ENCODE measurements around the gene ZBTB7C. TPM values are rescaled to one million over a fixed set of nuclear protein-coding genes. Genes with fewer than 3 reads are reported as not detected.

ZBTB7C gene
- total RNA-seq, 1 experiment from 2014 or later, result 0.33 TPM

DNA sequence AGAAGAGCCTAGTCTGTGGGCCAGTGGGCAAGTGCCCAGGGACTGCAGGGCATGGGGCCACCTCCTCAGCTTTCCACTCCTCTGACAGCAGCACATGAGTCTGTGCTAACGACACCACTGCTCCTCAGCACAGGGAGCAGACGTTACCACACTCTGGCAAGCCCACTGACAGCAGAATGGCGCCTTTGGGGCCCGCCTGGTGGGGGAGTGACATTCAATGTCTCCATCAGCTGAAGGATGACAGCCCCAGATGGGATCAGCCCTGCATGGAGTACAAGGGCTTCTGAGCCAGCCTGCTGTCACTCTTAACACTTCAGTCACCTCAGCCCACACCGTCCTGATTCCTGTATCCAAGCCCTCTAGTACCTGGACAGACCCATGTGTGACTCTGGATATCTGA is 329.3 kb downstream of the ZBTB7C start:
- Histone ChIP-seq H3K4me2 (ENCODE audit: insufficient read depth, insufficient read length, low read length) (no peak overlapping the region), H2BK20ac (ENCODE audit: low read depth, low read length, poor library complexity, severe bottlenecking) (no peak overlapping the region), H2AFZ (ENCODE audit: low read length) (no peak overlapping the region), H2BK5ac (ENCODE audit: insufficient read length, low read length) (no peak overlapping the region), H4K20me1 (ENCODE audit: control insufficient read depth, insufficient read depth, insufficient read length) (no peaks in the 10 kb centered on the region), H3K9me3 (ENCODE audit: control insufficient read depth, low read depth, low read length) (no peaks in the 10 kb centered on the region), H3K4ac (ENCODE audit: low read depth, low read length) (no peak overlapping the region), H3K56ac (ENCODE audit: insufficient read length, low read depth, low read length) (no peak overlapping the region), H3K79me1 (ENCODE audit: insufficient read depth, low read depth, low read length, poor library complexity, severe bottlenecking) (no peaks in the 10 kb centered on the region), H3K18ac (ENCODE audit: insufficient read length, low read depth, low read length) (no peak overlapping the region), H3T11ph (ENCODE audit: low read length) (no peak overlapping the region), H3K9ac (ENCODE audit: extremely low read depth, insufficient read length, low read length) (no peak overlapping the region), H2BK120ac (ENCODE audit: low read depth, low read length, poor library complexity, severe bottlenecking) (no peak overlapping the region), H3K79me2 (ENCODE audit: insufficient read depth, low read length) (no peaks in the 10 kb centered on the region), H3K27ac (ENCODE audit: insufficient read length, low read depth, low read length) (no peak overlapping the region), H3K27me3 (ENCODE audit: insufficient read depth, low read length) (no peaks in the 10 kb centered on the region), H4K5ac (ENCODE audit: insufficient read length, low read depth, low read length) (no peak overlapping the region), H2AK5ac (ENCODE audit: insufficient read length, low read length) (no peak overlapping the region), H4K91ac (ENCODE audit: insufficient read length, low read depth, low read length) (no peak overlapping the region), H3K14ac (ENCODE audit: insufficient read depth, low read length) (no peak overlapping the region), H3K4me1 (ENCODE audit: insufficient read depth, low read length) (peaks cover 6% of the 10 kb centered on the region; the same call in 1 of the 2 replicates), H2BK15ac (ENCODE audit: low read depth, low read length) (no peak overlapping the region), H2BK12ac (ENCODE audit: insufficient read length, low read depth, low read length) (no peak overlapping the region), H3K23ac (ENCODE audit: insufficient read length, low read depth, low read length) (no peak overlapping the region), H3K23me2 (ENCODE audit: insufficient read length, low read depth, low read length, poor library complexity, severe bottlenecking) (no peaks in the 10 kb centered on the region), H4K8ac (replicated peaks; ENCODE audit: insufficient read length, low read depth, low read length) (no peak overlapping the region)
- Mint-ChIP-seq H3K9me3 (no peaks in the 10 kb centered on the region; a peak in 1 of 5 replicates), H3K4me1 (peaks cover 16 to 27% of the 10 kb centered on the region in 2 experiments), H3K36me3 (ENCODE audit: insufficient read depth in 1 of 3, low read depth in 3 of 3) (no peaks in the 10 kb centered on the region; a peak in 1 of 7 replicates), H3K27me3 (ENCODE audit: low read depth) (peaks cover 2% of the 10 kb centered on the region), H3K4me3 (peak overlapping the region in 1 of 2 experiments; percentile 4; a peak in 1 of 5 replicates), H3K27ac (peak overlapping the region in 2 of 3 experiments; percentile 31 to 73; a peak in 2 of 7 replicates)
- WGBS (ENCODE audit: extremely low coverage, insufficient read length, low lambda C conversion rate), result no CpG with 5 or more reads among the region's 5 CpGs
- DNase-seq, result no peak
- TF ChIP-seq, protein P1, sequence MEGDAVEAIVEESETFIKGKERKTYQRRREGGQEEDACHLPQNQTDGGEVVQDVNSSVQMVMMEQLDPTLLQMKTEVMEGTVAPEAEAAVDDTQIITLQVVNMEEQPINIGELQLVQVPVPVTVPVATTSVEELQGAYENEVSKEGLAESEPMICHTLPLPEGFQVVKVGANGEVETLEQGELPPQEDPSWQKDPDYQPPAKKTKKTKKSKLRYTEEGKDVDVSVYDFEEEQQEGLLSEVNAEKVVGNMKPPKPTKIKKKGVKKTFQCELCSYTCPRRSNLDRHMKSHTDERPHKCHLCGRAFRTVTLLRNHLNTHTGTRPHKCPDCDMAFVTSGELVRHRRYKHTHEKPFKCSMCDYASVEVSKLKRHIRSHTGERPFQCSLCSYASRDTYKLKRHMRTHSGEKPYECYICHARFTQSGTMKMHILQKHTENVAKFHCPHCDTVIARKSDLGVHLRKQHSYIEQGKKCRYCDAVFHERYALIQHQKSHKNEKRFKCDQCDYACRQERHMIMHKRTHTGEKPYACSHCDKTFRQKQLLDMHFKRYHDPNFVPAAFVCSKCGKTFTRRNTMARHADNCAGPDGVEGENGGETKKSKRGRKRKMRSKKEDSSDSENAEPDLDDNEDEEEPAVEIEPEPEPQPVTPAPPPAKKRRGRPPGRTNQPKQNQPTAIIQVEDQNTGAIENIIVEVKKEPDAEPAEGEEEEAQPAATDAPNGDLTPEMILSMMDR (conservative IDR thresholded peaks at IDR 0.05), result no peak

Data from H9 (cell line).